GM19372 (cell line): ENCODE measurements around the gene DLG5.

Experiments
- ATAC-seq: cut with Tn5 transposase; IDR thresholded peaks from one replicate; pipeline ENCODE4 v1.9.1; 2021; ENCODE audit warnings: mild to moderate bottlenecking, low read depth, moderate library complexity; ENCODE audit not compliant: unreplicated experiment

DLG5 gene, protein sequence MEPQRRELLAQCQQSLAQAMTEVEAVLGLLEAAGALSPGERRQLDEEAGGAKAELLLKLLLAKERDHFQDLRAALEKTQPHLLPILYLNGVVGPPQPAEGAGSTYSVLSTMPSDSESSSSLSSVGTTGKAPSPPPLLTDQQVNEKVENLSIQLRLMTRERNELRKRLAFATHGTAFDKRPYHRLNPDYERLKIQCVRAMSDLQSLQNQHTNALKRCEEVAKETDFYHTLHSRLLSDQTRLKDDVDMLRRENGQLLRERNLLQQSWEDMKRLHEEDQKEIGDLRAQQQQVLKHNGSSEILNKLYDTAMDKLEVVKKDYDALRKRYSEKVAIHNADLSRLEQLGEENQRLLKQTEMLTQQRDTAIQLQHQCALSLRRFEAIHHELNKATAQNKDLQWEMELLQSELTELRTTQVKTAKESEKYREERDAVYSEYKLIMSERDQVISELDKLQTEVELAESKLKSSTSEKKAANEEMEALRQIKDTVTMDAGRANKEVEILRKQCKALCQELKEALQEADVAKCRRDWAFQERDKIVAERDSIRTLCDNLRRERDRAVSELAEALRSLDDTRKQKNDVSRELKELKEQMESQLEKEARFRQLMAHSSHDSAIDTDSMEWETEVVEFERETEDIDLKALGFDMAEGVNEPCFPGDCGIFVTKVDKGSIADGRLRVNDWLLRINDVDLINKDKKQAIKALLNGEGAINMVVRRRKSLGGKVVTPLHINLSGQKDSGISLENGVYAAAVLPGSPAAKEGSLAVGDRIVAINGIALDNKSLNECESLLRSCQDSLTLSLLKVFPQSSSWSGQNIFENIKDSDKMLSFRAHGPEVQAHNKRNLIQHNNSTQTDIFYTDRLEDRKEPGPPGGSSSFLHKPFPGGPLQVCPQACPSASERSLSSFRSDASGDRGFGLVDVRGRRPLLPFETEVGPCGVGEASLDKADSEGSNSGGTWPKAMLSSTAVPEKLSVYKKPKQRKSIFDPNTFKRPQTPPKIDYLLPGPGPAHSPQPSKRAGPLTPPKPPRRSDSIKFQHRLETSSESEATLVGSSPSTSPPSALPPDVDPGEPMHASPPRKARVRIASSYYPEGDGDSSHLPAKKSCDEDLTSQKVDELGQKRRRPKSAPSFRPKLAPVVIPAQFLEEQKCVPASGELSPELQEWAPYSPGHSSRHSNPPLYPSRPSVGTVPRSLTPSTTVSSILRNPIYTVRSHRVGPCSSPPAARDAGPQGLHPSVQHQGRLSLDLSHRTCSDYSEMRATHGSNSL (N-terminal part only)

DNA sequence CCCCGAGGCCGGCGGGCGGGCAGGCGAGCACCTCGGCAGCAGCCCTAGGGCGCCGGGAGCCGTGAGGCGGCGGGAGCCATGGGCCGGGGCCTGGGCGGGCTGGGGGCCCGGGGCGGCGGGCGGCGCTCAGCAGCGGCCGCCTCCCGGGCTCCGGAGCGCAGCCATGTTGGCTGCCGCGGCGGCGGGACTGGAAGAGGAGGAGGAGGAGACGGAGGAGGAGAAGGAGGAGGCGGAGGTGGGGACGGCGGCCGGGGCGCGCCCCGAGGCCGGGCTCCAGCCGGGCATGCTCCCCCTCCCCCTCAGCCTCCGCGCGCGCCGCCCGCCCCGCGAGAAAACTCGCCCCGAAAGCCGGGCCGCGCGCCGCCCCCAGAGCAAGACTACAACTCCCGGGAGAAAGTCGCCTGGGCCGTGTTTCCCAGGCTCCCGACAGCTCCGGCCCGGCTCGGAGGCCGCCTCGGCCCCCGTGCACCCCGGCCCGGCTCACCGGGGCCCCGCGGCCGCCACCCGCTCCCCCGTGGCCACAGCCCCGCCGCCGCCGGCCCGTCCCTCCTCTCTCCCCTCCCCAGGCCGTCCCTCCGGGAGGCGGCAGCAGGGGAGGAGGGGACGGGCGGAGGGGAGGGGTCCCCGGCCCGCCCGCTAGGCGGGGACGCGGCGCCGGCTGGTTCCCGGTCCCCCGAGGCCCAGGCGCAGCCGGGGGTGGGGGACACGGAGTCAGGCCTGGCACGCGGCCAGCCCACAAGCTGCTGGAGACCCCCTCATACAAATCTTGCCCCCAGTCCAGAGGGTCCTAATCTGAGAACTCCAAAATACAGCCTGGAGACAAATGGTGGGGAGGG, at the start of gene DLG5:
DLG5 (minus strand) TSS at position 190 of the 836 bp plus-strand sequence. CDS start 235 bp downstream, outside the sequence.
- ATAC-seq, result peak; percentile 59

DNA sequence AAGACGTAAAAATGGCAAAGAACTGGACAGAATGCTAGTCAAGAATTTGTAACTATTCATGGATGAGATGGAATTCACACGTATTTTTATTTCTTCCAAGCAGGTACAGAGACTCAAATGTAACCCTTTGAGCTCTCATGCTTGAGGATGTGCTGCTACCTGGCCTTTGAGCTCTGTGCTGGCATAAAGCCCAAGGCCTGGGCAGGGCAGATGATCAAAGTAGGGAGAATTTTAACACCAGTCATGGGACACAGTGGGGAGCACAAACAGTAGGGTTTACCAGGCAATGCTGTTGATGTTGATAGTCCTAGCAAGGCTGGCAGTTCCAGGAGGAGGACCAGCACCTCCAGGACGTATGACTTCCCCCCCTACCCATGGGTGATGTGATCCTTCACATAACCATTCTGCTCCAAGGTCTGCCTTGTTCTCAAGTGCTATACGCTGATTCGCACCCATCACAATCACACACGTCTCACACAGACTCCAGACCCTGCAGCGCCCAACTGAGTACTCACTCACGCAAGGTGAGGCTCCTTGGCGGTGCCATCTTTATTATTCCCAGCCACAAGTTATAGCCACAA, 48.6 kb upstream of the DLG5 start:
- ATAC-seq, result no peak

DNA sequence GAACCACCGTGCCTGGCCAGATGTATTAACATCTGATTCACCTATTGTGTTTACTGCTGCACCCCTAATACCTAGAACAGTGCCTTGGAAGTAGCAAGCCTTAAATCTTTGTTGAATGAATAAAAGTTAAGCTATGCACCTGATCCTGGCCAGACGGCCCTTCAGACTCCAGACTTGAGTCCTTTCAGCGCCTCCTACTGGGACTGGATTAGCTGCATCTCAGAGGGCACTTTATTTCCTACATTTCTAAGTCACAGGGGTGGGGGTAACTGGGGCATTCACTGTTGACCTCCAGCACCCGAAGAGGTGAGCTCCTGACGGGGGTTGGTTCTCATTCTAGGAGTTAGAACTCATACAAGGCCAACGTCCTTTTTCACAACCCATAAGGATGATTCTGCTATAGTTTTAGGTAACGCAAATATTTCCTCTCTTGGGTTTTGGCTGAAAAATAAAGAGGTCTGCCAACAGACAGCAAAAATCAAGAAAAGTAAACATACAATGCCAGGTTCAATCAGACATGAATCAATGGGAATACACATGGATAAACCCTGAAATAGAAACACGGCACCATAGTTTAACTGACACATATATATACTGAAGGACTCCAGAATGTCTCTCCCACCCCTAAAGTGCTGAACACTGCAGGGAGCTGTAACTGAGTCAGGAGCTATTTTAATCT, 48.0 kb upstream of the DLG5 start:
- no peak for ATAC-seq

DNA sequence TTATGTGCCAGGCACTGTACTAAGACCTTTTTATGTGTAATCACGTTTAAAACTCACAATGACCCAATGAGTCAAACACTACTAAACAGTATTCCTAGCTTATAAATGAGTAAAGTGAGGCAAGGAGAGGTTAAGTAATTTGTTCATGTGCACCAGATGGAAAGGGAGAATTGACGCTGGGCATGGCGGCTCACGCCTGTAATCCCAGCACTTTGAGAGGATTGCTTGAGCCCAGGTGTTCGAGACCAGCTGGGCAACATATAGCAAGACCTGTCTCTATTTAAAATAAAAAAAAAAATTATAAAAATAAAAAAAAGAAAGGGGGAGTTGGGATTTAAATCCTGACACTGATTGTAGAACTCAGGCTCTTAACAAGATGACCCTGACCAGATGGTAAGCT, 46.7 kb upstream of the DLG5 start:
- no peak for ATAC-seq

DNA sequence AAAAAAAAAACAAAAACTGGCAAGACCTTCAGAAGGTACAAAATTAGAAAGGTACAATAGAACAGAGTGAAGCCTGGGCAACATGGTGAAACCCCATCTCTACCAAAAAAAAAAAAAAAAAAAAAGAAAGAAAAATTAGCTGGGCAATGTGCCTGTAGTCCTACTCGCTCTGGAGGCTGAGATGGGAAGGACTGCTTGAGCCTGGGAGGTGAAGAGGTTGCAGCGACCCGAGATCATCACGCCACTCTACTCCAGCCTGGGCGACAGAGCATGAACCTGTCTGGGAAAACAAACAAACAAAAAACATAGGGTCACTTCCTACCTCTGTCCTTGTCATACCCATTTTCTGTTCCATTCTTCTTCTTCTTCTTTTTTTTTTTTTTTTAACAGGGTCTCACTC, 45.6 kb upstream of the DLG5 start:
- no peak for ATAC-seq

DNA sequence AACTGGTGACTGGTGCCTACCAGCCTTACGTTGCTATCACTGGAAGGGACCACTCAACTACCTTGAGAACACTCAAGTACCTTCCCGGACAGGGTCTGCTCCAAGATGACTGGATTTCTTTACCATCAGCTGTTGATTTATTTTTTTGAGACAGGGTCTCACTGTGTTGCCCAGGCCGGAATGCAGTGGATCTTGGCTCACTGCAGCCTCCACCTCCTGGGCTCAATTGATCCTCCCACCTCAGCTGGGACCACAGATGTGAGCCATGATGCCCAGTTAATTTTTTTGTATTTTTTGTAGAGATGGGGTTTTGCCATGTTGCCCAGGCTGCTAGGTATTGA, 45.2 kb upstream of the DLG5 start:
- ATAC-seq, result no peak

DNA sequence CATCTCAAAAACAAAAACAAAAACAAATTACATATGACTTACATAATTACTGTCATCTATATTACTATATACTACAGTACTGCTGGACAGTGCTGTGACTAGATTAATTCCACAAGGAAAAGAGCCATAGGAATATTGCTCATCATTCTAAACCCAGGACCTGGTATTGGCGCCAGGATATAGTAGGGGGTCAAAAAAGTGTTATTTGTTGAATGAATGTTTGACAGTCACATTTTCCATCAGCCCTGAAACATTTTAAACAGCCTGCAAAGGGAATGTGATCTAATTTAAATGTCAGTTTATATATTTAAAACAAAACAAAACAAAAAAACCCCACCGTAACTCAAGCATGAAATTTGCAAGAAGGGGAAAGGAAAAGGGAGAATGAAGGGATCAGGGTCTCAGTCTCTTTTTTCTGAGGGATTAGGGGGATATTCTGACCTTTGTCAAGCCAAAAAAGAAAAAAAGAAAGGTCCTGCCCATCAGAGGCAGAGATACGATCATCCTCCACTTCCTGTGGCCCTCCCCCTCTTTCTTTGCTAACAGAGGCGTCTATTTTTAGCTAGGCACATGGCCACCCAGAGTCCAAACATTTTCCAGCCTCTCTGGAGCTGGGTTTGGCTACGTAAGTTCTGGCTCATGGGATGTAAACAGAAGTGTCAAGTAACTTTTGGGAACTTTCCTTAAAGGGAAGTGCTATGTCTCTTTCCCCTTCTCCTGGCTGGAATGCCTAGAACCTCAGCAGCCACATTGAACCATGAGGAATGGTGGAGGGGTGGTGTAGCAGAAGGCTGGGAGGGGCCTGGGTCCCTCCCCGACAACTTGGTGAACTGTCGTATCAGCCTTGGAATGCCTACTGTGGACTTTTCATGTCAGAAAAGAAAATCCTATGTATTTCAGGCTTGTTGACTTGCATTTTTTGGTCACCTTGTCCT, 44.6 kb upstream of the DLG5 start:
- ATAC-seq, result no peak

DNA sequence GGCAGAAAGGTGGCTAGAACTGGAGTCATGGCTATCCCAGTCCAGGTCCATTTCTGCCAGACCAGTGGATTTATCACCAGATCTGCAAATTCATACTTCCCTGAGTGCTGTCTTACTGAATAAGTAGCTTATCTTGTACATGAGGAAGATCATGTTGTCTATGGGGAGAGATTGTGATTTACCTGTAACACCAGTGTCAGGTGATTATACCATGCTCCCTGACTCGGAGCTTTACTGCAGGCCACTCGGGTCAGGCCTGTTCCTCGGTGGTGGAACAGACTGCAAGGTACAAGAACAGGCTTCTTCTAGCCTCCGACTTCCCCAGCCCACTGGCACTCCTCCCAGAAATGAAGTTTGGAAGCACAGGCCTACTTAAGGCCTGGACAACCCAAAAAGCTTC, 42.6 kb upstream of the DLG5 start:
- no peak for ATAC-seq

DNA sequence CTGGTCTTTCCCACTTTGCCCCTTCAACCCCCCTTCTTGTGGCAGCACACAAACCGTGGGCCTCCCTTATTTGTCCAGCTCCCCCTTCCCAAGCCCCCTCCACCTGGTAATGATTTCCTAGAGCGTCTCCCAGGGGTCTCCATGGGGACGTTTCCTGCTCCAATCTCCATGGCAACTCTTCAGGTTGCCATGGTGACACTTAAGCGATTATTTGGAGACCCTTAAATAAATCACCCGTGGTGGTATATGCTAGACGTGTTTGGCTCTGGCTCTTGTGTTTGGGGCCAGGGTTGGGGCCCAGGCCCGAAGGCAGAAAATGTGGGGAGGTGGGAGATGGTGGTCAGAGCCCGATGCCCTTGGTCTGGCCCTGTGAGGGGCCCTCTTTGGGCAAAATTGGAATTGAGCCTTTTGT, 41.1 kb upstream of the DLG5 start:
- ATAC-seq, result no peak

DNA sequence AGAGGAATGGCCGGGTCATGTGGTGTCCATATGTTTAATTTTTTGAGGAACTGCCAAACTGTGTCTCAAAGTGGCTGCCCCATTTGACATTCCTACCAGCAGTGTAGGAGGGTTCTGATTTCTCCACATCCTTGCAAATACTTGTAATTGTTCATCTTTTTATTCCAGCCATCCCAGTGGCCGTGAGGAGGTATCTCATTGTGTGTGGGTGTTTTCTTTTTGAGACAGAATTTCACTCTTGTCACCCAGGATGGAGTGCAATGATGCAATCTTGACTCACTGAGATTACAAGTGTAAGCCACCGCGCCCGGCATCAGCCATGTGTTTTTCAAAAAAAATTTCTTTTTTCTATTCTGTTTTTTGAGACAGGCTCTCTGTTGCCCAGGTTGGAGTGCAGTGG, 38.7 kb upstream of the DLG5 start:
- ATAC-seq, result no peak

DNA sequence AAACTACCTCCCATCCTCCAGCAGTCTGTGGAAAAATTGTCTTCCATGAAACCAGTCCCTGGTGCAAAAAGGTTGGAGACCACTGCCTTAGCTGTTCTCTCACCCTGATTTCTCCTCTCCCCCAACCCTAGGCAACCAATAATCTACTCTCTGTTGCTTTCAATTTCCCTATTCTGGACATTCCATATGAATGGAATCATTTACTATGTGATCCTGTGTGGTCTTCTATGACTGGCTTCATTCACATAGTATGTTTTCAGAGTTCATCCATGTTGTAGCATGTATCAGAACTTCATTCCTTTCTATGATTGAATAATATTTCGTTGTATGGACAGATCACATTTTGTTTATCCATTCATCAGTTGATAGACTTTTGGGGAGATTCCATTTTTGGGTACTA, 38.3 kb upstream of the DLG5 start:
- ATAC-seq, result no peak

DNA sequence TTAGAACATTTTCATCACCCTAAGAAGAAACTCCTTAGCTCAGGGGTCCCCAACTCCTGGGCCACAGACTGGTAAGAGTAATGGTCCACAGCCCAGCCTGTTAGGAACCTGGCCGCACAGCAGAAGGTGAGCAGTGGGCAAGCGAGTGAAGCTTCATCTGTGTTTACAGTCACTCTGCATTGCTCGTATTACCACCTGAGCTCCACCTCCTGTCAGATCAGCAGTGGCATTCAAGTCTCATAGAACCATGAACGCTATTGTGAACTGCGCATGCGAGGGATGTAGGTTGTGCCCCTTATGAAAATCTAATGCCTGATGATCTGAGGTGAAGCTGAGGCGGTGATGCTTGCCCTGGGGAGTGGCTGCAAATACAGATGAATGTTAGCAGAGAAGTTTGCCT, 37.3 kb upstream of the DLG5 start:
- ATAC-seq, result no peak

DNA sequence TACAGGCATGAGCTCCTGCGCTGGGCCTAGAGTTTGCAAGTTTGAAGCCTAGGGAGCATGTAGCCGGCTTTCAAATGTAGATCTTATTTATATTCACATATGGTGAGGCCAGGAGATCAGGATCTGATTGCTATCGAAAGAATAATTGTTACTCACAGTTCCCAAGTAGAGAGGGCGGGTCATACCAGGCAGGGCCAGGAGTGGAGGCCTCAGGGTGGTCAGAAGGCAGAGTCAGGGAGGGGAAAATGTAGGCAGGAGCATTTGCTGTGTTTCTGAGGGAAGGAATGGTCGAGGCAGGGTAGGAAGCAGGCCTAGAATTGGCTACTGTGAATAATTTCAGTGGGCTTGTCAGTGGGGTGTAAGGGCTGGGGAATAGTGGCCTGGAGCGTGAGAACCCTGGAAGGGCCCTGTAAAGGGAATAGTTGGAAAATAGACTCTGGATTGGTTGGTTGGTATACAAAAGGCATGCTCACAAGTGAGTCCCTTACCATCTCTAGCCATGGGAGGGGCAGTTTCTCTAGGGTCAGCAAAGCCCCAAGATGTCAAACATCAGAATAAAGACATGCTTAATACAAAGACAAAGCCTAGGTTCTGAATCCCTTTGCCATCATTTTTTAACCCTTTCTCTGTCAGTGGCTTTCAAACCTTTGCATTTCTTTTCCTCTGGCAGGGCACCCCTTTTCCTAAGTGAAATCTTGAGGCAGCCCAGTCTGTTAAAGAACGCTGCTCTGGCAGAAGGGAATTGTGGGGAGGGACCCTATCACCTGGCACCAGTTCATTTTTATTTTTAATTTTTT, 36.0 kb upstream of the DLG5 start:
- no peak for ATAC-seq

DNA sequence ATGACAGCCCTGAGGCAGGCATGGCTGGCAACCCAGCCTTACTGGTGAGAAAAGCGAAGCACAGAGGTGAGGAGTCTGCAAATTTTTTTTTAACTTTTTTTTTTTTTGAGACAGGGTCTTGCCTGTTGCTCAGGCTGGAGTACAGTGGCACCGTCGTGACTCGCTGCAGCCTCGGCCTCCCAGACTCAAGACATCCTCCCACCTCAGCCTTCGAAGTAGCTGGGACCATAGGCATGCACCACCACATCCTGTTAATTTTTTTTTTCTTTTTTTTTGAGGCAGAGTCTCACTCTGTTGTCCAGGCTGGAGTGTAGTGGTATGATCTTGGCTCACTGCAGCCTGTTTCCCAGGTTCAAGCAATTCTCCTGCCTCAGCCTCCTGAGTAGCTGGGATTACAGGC, 35.1 kb upstream of the DLG5 start:
- ATAC-seq, result no peak

DNA sequence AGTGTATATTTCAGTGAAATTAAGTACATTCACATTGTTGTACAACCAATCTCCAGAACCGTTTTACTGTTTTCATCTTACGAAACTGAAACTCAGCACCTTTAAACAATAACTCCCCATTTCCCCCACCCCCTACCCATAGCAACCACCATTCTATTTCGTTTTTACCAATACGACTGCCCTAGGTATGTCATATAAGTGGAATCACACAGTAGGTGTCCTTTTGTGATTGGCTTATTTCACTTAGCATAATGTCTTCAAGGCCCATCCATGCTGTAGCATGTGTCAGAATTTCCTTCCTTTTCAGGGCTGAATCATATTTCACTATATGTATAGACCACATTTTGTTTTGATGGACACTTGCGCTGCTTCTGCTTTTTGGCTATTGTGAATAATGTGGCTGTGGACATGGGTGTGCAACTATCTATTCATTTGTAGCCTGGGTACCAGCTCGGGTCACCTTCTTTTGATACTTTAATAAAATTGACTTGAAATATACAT, 34.3 kb upstream of the DLG5 start:
- ATAC-seq, result no peak

DNA sequence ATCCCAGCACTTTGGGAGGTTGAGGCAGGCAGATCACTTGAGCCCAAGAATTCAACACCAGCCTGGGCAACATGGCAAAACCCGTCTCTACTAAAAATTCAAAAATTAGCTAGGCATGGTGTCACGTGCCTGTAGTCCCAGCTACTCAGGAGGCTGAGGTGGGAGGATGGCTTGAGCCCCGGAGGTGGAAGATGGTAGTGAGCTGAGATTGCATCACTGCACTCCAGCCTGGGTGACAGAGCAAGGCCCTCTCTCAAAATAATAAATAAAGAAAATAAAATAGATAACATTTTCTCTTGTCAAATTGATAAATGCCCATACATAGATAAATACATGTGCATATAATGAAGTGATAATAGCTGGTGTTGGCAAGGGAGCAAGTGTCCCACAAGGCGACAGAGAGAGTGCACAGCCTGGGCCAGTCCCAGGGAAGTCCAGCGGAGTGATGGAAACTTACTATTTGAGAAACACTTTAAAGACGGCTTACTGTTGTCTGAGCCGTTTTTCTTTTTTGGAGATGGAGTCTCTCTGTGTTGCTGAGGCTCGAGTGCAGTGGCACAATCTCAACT, 33.4 kb upstream of the DLG5 start:
- ATAC-seq, result no peak

DNA sequence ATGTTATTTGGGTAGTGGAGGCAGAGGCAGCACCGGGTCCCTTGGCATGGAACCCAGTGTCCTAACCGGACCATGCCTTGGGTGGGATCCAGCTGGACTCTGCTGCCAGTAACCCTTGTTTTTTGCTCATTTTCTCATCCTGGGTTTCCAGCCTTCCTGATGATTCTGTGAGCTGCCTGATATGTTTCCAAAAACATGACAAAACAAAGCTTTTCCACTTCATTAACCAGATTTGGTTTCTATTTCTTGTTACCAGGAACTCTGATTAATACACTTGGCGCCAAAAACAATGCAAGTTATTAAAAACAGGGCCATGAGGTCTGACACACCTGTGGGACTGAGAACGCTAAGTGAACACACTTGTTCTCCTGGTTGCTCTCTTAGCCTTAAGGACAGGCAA, 32.8 kb upstream of the DLG5 start:
- no peak for ATAC-seq
